HG03439 (cell line): Measurements from ENCODE around the gene PISD.

ENCODE experiments used
- ATAC-seq: cut with Tn5 transposase; IDR thresholded peaks from one replicate; pipeline ENCODE4 v1.9.1; 2021; ENCODE audit warnings: mild to moderate bottlenecking, moderate library complexity; ENCODE audit not compliant: unreplicated experiment

Gene PISD

DNA sequence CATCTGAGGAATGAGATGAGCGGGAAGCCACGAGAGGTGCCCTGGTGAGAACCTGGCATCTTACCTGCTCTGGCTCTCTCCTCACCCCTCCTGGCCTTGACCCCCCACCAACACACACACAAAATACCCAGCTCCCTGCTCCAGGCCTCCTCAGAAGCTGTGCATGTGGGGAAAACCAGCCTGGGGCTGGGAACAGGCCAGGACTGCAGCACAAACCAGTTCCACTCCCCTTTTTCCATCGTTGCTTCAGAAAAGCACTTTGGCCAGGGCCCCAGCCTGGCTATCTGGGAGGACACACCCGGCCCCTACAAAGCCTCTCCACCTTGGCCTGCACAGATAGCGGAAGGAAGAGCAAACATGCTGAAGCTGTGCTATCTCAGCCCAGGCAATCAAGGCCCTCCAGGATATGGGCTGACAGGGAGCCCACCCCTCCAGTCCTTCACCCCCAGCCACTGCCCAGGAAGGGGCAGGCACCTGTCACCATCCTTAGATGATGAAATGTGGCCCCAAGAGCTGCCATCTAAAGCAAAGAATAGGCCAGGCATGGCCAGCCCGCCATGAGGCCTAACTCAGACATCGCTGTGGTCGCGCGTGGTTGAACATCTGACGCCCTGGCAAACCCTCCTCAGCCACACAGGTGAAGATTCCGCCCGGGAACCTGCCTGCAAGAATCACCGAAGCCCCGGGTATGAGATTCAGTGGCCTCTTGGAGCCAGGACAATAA lies 35.4 kb downstream of the PISD start:
- ATAC-seq, result no peak

DNA sequence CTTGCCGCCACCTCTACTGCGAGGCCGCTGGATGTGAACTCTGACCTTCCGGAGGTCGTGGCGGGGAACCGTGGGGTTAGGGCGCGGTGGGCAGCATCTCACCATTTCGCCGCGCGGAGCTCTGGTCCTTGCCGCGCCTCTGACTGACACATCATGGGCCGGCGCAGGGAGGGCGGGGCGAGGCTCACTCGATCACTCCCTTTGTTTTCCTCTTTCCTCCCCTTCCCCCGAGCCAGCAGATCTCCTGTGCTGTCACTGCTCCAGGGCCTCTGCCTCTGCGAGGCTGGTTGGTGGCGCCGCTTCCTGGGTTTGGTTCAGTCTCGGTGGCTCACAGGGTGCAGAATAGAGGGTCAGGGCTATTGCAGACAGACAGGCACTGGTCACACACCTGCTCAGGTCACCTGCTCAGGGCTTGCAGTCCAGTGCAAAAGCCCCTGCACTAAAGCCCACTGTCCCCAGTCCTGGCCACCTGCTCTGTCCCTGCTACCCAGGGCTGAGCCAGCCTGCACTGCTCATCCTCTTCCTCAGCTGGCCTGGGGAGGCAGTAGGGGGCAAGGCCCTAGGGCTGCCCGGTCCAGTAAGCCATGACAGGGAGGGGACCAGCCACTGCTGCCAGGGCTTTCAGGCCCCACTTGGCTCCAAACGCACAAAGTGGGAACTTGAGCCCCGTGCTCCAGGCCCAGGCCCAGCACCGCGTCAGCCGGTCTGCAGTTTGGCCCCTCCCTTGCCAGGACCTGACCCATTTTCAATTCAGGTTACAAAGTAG lies 36.2 kb downstream of the PISD start:
- no peak for ATAC-seq

DNA sequence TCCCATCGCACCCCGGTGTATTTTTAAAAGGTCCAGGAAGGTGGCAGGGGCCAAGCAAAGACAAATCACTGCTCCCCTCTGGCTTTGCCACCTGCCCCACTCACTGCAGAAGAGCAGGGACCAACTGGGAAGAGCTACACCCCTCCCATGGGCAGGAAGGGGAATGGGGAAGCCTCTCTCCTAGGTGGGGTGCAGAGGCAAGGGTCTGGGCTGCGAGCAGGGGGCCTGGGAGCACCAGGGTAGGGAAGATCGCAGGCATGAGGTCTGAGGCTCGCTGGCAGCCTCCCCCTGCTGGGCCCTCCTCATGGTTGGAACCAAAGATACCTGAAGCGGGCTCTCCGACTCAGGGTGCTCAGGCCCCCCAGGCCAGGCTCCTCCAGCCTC lies 36.8 kb downstream of the PISD start:
- ATAC-seq, result no peak

DNA sequence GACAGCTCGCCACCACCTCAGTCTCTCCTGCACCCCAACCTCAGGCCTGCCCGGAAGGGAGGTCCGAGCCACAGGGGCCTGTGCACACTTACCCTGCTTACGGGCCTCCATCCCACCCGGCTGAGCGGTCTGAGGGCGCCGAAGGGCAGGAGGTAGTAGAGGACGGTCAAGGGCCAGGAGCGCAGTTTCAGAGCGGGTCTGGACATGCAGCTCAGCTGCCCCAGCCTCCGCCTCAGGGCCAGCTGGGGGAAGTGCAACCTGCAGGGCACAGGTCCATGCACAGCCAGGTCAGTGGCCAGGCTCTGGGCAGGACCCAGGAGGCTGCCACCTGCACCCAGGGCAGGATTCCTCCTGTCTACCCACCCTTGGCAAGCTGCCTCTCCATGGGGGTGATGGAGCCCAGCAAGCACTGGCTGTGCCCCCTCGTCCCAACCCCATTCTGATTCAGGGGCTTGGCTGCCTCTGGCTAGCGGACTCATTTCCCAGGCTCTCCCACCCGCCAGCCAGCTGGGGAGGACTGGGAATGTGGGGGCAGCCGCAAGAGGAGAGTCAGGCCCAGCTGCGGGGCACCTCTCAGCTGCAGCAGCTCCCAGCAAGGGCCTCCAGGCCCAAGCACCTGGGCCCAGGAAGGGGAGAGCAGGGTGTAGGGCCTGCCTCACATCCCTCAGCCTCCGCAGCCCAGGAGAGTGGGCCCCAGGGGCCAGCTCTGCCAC lies 38.3 kb downstream of the PISD start:
- ATAC-seq, result no peak

GRCh38 chr22:31622980-31623379 lies 39.0 kb downstream of the PISD start:
- ATAC-seq, result no peak

- no peak for ATAC-seq
Measured at GRCh38 chr22:31621507-31622124, 40.4 kb downstream of the PISD start.

GRCh38 chr22:31620756-31621480 lies 41.1 kb downstream of the PISD start:
- no peak for ATAC-seq

DNA sequence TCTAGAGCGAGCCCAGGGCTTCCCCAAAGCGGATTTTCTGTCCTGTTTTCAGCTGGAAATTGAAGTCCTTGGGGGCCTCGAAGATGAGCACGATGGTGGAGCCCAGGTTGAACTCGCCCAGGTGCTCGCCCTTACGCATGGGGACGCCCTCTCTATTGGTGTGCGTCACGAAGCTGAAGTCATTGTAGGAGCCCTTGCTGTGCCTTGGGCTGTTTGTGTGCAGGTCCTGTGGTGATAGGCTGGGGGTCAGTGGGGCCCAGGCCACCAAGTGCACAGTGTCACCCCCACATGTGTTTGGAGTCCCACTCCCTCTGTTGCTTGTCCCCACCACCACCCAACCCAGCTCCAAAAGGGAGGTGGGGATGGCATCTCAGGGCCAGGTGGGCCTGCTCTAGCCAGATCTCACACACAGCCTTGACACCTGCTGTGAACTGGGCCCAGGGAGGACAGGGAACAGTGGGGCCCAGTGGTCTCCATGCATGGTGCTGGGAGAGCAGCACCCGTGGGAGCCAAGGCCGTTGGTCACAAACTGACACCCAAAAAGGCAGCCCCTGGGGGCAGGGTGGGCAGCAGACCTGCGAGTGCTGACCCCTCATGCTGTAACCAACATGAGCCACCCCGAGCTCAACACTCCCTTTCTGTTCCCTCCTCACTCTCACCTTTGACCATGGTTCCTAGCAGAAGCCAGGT lies 42.3 kb downstream of the PISD start:
- ATAC-seq, result no peak

- ATAC-seq, result no peak
Measured at GRCh38 chr22:31618471-31619176, 43.4 kb downstream of the PISD start.

DNA sequence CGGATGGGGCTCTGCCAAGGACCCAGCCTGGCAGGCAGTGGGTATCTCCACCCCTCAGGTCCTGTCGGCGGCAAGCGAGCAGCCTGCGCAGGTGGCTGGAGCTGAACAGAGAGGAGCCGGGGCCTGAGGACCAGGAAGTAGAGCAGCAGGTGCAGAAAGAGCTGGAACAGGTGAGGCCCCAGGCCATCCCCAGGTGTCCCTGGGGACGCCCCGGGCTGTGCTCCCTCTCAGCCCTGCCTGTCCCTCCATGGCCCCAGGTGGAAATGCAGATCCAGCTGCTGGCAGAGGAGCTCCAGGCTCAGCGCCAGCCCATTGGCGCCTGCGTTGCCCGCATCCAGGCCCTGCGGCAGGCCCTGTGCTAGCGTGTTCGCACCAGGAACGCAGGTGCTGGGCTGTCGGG lies 44.0 kb downstream of the PISD start:
- ATAC-seq, result no peak

DNA sequence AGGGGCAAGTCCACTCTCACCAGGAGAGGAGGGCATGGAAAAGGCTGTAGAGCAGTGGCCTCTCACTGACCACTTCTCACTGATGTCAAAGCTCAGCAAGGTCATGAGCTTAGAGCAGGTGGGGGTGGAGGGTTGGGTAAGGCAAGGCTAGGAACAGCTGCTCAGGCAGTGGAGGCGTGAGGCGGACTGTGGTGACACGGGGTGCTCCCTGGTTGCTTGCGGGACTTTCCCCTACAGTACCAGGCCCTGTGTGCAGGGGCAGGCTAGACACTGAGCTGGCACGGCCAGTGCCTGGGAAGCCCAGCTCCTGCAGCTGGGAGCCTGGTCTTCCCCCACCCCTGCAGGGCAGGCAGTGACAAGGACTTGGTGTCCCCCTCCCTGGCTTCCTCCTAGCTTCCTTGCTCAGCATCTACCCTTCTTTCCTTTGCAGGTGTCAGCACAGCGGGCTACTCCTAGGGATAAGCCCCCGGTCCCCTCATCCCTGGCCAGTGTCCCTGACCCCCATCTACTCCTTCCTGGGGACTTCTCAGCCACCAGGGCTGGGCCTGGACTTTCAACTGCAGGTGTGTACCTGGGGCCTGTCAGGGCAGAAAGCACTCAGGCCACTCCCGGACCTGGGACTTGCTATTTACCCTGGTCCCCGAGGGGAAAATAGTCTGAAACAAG lies 45.6 kb downstream of the PISD start:
- ATAC-seq, result peak; percentile 39

DNA sequence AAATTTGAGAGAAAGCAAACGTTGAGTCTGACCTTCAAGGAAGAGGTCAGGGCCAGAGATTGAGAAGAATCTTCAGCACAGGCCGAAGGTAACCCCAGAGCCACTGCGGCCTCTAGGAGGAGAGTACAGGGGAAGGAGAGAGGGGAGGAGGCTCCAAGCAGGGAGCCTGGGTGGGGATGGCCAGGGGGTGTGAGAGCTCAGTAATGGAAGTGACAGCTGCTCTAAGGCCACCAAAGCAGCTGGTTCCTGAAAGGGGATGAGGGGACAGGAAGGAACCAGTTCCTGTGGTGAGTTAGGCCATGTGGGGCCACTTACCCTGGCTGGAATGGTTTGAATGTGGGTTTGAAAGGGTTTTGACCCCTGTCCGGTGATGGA lies 46.1 kb downstream of the PISD start:
- no peak for ATAC-seq

GRCh38 chr22:31615491-31615860 lies 46.5 kb downstream of the PISD start:
- no peak for ATAC-seq

DNA sequence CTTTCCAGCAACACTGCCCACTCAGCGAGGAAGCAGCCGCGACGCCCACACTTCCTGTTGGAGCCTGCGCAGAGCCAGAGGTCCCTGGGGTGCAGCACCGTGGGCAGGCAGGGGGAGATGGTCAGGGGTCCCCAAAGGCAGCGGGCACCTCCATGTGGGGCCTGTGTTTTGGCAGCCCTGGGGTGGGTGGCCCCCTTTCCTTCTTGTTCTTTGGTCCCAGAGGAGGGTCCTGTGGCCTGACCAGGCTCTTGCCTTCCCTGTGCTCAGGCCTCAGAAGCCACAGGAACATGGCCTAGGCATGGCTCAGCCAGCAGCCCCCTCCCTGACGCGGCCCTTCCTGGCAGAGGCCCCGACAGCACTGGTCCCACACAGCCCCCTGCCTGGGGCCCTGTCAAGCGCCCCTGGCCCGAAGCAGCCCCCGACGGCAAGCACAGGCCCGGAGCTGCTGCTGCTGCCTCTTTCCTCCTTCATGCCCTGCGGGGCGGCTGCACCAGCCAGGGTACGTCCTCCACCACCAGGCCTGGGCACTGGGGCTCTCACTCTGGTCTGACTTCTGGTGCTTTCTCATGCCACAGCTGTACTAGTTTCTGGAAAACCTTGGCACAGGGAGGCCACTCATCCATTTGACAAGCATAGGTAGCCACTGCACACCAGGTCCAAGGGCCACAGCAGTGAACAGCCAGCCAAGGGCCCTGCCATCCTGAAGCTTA lies 47.1 kb downstream of the PISD start:
- no peak for ATAC-seq

DNA sequence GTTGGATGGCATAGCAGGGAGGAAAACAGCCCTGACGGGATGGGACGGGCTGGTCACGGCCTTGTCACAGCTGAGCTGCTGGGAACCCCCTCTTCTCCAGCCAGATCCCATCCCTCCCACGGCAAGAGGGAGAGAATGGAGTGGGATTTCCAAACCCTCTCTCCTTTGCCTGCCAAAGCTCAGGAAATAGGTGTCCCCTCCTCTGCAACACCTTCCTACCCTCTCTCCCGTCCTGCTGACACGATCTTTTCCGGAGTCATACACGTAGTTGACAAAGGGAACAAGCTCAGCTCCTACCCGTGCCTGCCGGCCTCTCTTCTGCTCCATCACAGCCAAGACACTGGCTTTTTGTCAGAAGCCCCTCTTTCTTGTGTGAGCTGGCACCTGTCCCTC lies 48.1 kb downstream of the PISD start:
- ATAC-seq, result no peak

GRCh38 chr22:31613286-31613903 lies 48.6 kb downstream of the PISD start:
- no peak for ATAC-seq

- ATAC-seq, result no peak
Measured at GRCh38 chr22:31612891-31613285, 49.1 kb downstream of the PISD start.
